ENCODE results near the gene PSMD5. TPM values are rescaled to one million over a fixed set of nuclear protein-coding genes. Genes with fewer than 3 reads are reported as not detected.

The PSMD5 gene
- polyA plus RNA-seq, 3 donors, result 27.8 to 33.2 (median 31.7) TPM

DNA sequence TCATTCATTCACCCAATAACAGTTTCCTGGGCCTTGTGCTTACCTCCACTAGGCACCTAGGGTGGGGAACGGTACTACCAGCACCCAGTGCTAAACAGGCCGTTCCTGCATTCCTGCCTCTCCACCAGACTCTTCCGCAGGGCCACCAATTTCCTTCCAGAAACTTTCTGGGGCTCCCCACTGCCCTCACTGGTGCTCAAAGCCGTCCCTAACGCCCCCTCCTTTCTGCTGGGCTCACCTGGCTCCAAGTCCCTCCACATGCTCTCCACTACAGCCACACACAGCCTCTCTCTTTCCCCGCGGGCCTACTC lies 32.9 kb upstream of the PSMD5 start:
- DNase-seq (ENCODE audit: low read depth in 3 of 3, low spot score in 2 of 3), result no peak

DNA sequence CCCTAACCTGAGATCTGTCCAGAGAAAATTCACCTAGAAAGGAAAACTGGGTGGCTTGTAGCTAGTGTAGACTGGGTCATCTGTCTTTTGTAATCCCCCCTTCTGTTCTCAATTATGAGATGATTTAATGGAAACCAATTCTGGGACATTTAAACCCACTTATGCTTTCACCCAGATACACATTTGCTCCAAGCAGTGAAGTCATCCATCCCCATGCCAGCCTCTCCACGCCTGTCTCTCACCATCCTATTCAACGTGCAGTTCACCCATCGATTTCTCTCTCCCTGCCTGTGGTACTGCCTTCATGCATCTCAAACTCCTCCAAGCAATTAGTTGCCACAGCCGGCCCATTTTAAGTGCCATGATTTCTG lies 32.5 kb upstream of the PSMD5 start:
- no peak for DNase-seq (ENCODE audit: low read depth in 3 of 3, low spot score in 2 of 3)

DNA sequence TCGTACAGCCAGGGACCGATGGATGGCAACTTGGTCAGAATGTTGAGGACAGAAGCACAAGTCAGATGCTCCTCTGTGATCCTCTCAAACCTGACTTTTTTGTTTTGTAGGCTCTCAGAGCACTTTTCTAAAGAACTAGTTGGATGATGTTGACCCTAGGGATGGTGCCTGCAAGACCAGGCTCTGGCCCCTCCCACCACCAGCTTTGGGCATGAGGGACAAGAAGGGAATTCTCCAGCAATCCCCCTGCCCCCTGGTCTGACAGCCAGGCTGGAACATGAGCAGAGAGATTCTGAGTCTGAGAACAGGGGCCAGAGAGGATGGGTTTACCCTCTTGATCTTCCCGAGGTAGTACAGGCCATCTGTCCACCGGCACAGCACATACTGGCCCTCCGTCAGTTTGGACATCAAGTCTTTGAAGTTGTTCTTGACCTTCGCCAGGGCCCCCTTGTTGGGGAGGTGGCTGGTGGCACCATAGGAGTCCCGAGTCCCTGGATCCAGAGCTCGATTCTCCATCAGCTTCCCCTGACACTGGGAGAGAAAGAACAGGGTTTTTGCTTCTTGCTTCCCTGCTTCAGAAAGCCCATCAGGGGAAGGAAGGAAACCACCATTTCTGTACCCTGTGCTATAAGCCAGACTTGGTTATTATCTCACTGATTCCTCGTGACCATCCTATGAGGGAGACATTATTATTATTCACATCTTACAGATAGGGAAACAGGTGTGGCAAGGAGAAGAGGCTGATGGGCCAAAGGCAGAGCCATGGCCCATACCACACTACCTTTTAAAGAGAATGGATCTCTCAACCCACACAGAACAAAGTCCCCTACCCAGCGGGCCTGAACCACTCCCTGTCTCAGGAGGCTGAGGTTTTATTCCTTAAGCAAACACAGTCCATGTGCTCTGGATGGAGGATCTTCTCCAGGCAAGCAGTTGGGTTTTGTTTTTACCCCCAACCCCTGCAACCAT lies 31.8 kb upstream of the PSMD5 start:
- no peak for DNase-seq (ENCODE audit: low read depth in 3 of 3, low spot score in 2 of 3)

DNA sequence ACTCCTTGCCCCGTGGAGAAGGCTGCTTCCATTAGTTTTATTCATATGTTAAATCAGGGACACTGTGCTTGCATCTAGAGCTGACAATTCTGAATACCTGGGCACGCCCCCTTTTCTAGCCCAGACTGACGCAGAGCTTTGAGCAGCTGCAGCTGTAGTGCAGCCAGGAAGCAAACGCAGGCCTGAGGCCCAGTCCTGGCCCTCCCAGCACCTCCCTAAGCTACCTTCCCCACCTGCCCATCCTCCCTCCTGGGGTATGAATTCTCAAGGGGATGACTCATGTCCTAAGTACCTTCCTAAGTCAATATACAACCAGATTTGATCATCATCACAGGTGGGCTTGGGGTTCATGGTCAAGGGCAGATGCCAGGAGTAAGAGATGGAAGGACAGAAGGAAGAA lies 30.8 kb upstream of the PSMD5 start:
- no peak for DNase-seq (ENCODE audit: low read depth in 3 of 3, low spot score in 2 of 3)

DNA sequence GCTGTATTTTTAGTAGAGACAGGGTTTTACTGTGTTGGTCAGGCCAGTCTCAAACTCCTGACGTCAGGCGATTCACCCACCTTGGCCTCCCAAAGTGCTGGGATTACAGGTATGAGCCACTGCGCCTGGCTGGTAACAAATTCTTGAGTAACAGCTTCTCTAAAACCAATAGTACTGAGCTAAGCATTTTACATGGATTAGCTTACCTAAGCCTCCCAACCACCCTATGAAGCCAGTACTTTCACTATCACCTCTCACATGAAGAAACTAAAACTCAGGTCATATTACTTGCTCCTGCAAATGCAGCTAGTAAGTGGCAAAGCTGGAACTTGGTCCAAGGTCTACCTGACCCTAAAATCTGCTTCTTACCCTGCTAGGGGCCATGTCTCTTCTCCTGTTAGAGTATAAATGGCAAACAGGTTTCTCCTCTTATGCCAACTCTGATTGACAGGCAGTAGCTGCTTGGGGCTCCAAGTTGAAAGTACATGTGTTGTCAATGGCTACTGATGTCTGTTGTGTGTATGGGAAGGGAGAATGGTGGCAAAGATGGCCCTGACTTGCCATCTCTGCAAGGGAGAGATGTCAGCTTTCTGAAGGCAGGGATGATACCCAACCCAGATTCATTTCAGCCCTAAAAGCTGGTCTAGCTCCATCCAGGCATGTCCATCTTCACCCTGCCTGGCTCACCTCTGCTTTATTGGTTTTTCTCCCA lies 30.2 kb upstream of the PSMD5 start:
- DNase-seq (ENCODE audit: low read depth in 3 of 3, low spot score in 2 of 3), result no peak

DNA sequence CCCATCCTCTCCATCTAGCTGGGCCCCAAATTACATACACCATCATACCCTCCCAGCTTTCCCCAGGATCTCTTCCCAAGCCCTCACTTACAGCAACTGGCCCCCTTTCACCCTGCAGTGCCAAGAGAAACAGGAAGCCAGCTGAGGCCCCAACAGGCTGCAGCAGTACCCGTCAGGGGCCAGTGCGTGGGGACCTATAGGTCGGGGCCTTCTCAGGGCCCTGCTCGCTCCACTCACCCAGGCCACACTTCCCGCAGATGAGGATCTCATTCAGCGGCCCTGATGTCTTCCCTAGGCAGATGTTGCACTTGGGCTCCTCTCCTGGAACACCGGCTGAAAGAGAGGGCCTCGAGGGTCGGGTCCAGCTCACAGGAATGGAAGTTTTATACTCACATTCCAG lies 27.5 kb upstream of the PSMD5 start:
- DNase-seq (ENCODE audit: low read depth in 3 of 3, low spot score in 2 of 3), result no peak

DNA sequence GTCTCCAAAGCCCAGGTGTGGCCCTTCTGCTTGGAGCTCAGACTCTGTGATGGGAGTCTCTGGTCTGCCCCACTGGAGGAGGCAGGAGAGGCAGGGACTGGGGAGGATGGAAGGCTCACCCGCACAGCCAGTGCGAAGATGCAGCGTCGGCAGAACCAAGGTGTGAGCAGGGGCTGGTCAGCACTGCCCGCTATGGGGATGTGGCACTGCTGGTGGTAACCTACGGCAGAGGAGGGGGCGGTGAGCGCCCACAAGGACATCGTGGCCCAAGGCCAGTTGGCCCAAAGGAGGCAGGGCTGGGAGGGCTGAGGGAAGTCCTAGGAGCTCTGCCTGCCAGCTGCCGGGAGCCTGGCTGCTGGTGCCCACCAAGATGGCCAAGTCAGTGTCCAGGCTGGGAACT lies 27.0 kb upstream of the PSMD5 start:
- DNase-seq (ENCODE audit: low read depth in 3 of 3, low spot score in 2 of 3), result no peak

DNA sequence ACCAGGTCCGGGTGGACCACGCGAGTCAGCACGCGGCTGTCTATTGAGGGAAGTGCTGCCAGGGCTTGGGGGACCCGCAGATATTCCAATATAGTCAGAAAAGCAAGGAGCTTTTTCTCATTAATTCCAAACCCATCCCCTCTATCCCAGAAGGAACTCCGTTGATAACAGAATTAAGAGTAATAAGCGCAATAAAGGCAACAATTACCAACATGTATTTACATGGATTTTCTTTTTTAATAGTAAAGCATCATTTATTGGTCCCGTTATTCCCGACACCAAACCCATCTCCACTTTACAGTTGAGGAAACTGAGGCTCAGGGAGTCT lies 26.6 kb upstream of the PSMD5 start:
- no peak for DNase-seq (ENCODE audit: low read depth in 3 of 3, low spot score in 2 of 3)

DNA sequence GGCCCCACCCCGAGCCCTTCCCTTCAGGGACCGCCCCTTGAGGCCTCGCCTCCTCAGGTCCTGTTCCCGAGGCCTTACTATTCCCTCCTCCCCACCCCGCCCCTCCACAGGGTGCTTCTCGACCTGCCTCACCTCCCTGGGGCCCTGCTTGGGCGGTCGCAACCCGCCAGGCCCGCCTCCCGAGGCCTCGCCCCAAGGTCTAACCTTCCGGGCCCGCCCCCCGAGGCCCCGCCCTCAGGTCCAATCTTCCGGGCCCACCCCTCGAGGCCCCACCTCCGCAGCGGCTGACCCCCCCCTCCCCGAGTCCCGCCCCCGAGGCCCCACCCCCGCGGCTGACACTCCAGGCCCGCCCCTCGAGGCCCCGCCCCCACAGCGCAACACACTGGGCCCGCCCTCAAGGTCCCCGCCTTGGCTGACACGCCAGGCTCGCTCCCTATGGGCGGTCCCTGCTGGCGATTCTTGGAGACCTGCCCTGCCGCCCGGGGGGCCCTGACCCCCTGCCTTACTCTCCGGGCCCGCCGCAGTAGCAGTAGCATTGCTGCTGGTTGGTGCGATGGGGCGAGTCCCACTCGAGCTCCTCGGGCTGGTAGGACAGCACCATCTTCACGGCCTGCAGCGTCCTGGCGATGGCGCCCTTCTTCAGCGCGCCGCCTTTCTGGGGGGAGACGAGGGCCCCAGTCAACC lies 26.1 kb upstream of the PSMD5 start:
- DNase-seq (ENCODE audit: low read depth in 3 of 3, low spot score in 2 of 3), result peak in 1 of 3 donors; percentile 75

DNA sequence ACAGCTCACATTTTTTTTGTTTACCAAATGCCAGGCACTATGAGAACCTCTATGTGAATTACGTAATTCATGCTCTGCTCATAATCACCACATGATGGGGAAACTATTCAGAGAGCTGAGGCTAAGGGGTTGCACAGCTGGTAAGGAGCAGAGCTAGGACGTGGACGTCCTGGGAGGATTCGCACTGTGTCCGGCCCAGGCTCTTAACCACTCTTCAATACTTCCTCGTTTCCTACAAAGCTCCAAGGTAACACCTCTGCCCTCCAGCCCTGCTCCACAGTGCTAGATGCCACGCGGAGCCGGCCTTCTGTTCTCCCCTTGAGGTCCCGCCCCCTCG lies 25.6 kb upstream of the PSMD5 start:
- DNase-seq (ENCODE audit: low read depth in 3 of 3, low spot score in 2 of 3), result no peak

DNA sequence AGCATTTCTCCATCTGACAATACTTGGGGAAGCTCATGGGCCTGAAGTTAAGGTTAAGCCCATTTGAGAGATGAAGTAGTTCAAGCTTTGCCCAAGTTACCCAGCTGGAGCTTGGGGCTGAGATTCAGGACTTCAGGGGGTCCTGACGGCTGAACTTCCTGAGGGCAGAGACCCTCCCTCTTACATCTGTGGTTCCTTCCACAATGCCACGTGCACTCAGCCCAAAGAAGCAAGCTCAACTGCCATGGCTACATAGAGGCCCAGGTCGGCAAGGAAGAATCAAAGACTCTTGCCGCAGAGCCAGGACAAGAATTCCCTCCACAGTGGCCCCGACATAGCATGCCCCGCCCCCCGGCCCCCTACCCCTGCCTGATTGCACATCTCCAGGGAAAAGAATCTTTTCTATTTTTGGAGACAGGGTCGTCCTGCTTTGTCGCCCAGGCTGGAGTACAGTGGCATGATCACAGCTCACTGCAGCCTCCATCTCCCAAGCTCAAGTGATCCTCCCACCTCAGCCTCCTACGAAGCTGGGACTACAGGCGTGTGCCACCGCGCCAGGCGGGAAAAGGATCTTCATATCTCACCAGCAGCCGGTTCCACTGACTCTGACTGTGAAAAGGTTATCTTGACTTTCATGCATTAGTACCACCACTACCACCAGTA lies 25.1 kb upstream of the PSMD5 start:
- DNase-seq (ENCODE audit: low read depth in 3 of 3, low spot score in 2 of 3), result no peak

DNA sequence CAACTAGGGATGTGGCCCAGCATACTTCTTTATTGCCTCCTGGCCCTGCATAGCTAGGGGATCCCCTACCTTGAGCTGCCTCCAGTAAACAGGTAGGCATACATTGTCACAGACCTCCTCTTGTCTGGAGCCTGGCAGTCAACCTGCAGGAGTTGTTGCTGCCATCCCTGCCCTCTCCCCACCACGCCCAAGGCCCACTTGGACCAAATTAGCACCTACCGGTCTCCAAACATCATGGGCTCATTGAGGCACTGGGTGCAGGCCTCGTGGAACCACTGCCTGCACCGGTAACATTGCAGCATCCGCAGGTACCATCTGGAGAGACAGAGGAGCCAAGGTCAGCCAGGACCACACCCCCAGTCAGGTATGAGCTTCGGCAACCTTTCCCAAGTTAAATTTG lies 23.9 kb upstream of the PSMD5 start:
- no peak for DNase-seq (ENCODE audit: low read depth in 3 of 3, low spot score in 2 of 3)

DNA sequence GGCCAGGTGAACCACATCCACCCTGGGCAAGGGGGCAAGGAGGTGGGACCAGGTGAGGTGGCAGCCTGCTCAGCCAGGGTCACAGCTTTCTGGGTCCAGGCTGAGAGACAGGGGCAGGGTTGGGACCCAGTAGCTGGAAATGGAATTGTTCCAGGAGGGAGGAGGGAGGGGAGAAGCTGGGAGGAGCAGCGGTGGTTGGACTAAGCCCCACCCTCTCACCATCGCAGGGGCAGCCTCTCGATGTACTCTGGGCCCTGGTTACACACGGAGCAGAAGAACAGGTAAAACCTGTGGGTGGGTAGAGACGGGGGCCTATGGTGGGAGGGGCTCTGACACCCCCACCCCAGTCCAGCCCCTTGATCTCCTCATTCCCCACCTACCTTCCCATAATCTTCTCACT lies 23.1 kb upstream of the PSMD5 start:
- no peak for DNase-seq (ENCODE audit: low read depth in 3 of 3, low spot score in 2 of 3)

DNA sequence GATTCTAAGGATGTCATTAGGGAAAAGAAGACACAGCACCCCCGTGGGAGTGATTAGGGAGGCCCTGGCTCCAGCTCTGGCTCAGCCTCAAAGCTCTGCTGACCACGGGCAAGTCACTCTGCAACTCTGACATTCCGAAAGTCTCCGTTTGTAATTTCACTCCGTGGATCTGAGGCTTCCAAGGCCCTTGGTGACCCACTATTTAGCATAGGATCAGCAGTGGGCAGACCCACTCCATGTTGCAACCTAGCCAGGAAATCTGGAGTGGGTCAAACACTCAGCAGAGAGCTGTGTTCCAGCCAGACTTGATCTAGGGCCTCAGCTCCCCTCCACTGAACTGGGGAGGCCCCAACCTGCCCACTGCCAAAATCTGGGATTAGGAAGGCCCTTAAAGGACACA lies 22.5 kb upstream of the PSMD5 start:
- no peak for DNase-seq (ENCODE audit: low read depth in 3 of 3, low spot score in 2 of 3)

DNA sequence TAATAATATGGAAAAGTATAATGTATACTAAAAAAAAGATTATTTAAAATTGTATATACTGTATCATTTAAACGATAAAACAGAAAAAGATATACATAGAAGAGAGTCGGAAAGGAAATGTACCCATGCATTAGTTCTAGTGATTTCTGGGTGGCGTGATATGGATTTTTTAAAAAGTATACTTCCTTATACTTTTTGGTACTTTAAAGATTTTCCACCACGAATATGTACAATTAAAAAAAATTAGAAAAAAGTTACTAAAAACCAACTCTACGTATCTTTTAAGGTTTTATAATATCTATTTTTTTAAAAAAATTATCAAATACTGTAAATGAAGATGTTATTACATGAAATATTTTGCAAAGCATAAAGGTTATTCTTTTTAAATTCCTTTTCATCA lies 22.0 kb upstream of the PSMD5 start:
- DNase-seq (ENCODE audit: low read depth in 3 of 3, low spot score in 2 of 3), result no peak

DNA sequence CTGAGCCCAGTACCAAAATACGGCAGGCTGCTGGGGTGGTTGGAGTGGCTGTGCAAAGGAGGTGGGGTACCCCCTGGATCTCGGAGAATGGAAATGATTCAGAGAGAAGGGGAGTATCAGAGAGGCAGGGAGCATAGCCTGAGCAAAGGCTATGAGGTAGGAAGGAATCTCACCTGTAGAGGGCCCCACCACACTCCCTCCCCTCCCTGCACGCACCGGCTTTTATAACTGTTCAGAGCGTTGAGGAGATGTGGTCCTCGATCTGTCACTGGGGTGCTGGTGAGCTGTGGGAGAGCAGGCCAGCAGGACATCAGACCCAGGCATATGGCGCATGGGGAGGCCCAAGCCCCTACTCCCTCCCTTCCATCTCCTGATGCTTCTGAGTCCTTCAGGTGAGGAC lies 21.1 kb upstream of the PSMD5 start:
- no peak for DNase-seq (ENCODE audit: low read depth in 3 of 3, low spot score in 2 of 3)

DNA sequence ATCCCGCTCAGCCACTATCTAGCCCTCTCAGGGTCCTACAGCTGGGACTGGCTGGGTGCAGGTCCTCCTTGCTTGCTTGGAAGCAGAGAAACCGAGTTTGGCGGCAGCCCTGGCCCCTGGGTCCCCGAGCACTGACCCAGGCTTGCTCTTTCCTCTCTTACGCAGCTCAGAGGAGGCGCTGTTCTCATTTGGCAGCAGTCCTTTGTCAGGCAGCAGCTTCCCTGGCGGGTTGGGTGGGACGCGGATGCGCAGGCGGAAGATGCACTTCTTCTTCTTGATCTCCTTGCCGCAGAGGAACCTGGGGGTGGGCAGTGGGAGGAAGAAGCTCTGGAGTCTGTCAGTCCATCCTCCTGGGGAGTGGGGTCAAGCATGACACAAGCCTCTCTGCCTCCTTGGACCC lies 19.7 kb upstream of the PSMD5 start:
- DNase-seq (ENCODE audit: low read depth in 3 of 3, low spot score in 2 of 3), result no peak

DNA sequence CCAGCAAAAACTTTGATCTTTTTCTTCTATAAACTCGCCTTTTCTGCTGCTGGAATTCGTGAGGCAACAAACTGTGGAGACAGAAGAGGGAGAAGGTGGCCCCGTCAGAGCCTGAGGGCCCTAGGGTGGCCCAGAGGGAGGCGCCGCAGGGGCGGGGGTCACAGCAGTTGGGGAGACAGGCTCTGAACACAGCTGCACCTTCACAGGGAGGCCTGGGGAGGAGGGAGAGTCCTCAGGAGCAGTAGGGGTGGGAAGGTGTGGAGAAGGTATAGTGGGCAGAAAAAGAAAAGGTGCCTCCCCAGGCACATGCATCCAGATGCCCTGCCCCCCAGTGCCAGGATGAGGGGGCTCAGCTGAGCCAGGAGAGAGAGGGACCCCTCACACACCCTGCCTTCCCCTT lies 19.2 kb upstream of the PSMD5 start:
- no peak for DNase-seq (ENCODE audit: low read depth in 3 of 3, low spot score in 2 of 3)

DNA sequence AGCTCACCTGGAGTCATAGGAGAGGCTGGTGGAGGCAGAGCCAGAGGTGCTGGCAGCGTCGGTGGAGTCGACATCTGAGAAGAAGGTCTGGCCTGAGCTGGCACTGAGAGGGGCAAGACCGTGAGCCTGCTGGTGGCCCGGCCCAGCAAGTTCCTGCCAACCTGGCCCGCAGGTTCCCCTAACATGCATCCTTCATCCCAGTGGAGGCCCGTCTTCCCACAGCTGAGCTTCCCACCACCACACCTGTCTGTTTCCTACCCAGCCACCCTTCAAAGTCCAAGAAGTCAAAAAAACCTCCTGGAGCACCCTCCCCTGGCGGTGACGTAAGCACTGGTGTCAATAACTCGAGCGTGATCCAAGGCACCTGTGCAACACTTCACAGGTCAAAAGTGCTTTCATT lies 17.4 kb upstream of the PSMD5 start:
- DNase-seq (ENCODE audit: low read depth in 3 of 3, low spot score in 2 of 3), result no peak

DNA sequence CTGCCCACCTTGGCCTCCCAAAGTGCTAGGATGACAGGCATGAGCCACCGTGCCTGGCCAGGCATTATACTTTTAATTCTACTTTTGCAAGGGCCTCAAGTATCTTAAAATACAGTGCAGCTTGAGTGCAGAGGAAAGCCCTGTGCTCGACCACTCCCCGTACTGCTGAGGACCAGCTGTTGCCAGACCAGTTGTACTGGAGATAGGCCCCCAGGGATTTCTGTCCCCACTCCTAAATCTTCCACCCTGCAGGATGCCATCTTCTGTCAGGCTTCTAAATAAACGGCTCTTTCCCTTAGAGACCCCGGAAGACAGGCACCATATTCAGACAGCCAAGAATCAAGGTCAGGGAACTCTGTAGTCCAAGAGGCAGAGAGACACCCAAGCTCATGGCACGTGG lies 16.6 kb upstream of the PSMD5 start:
- DNase-seq (ENCODE audit: low read depth in 3 of 3, low spot score in 2 of 3), result no peak

DNA sequence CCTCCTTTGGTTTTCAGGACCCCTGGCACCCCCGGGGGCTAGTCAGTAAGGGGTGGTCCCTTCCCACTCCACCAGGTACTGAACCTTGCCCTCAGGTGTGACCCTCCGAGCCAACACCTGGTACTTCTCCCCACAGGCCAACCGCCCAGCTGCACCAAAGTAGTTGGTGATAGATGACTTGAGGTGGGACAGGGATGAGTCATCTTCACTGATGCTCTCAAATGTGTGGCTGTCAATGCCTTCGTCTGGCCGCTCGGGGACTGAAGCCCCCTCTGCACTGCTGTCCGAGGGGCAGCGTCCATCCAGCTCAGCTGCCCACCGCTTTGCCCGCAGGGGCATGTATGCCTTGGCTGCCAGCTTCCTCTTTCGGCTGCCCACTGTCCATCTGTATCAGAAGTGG lies 15.2 kb upstream of the PSMD5 start:
- DNase-seq (ENCODE audit: low read depth in 3 of 3, low spot score in 2 of 3), result no peak

DNA sequence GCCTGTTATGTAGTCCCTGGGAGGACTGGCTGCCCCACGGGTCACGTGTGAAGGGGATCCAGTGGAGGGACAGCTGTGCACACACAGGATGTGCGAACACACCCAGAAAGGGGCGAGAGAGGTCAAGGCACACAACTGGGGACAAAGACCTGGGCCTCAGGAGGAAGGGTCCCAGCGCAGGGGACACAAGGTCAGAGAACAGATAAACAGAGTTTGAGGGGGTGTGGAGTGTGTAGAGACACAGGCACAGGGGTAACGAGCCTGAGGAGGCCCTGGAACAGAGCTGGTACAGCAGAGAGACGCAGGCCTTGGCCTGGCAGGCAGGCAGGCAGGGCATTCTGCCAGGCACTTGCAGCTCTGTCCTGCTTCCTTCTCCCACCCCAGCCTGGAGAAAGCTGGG lies 14.8 kb upstream of the PSMD5 start:
- DNase-seq (ENCODE audit: low read depth in 3 of 3, low spot score in 2 of 3), result no peak
